Neural cell (in vitro differentiated cells): Measurements from ENCODE around the gene CTNNB1. TPM values are rescaled to one million over a fixed set of nuclear protein-coding genes. Genes with fewer than 3 reads are reported as not detected.

ENCODE experiments used
- H2AFZ ChIP-seq: fragments of 200-600, 300-800 bp; sonication (generic), shearing (Covaris generic); 2 replicates; pipeline ENCODE4 v1.6.0; 2014; ENCODE audit warnings: low read depth, mild to moderate bottlenecking, antibody characterized with exemption, low read length, moderate library complexity
- H3F3A ChIP-seq: fragments of 200-600 bp; shearing (Covaris generic); 2 replicates; pipeline ENCODE4 v1.6.1; 2016; ENCODE audit warnings: mild to moderate bottlenecking, moderate library complexity, mixed read lengths, antibody characterized with exemption, low read length; ENCODE audit not compliant: insufficient read depth, poor library complexity, severe bottlenecking
- H3K27ac ChIP-seq: fragments of 200-600, 300-800 bp; sonication (generic), shearing (Covaris generic); 2 replicates; pipeline ENCODE4 v1.5.1; 2014; ENCODE audit warnings: mild to moderate bottlenecking, low read length, moderate library complexity
- H3K27me3 ChIP-seq: fragments of 300-800, 200-600 bp; sonication (generic), shearing (Covaris generic); 2 replicates; pipeline ENCODE4 v1.6.0; 2014; ENCODE audit warnings: mild to moderate bottlenecking, low read depth, low read length, moderate library complexity; ENCODE audit not compliant: insufficient read depth
- H3K36me3 ChIP-seq: fragments of 300-800, 200-600 bp; sonication (generic), shearing (Covaris generic); 2 replicates; pipeline ENCODE4 v1.5.1; 2014; ENCODE audit warnings: mild to moderate bottlenecking, antibody characterized with exemption, low read length, moderate library complexity; ENCODE audit not compliant: insufficient read depth
- H3K4me2 ChIP-seq: fragments of 300-800, 200-600 bp; sonication (generic), shearing (Covaris generic); 2 replicates; pipeline ENCODE4 v1.6.0; 2014; ENCODE audit warnings: mild to moderate bottlenecking, low read length
- H3K4me3 ChIP-seq: fragments of 300-800, 200-600 bp; sonication (generic), shearing (Covaris generic); 2 replicates; pipeline ENCODE4 v1.5.1; 2014; ENCODE audit warnings: mild to moderate bottlenecking, low read length, moderate library complexity
- H3K79me2 ChIP-seq: fragments of 200-600 bp; shearing (Covaris generic); replicated peaks from 2 replicates; pipeline ENCODE4 v1.6.0; 2014; ENCODE audit warnings: mild to moderate bottlenecking, low read length, moderate library complexity; ENCODE audit not compliant: insufficient read depth
- H3K9ac ChIP-seq: fragments of 300-800, 200-600 bp; sonication (generic), shearing (Covaris generic); 2 replicates; pipeline ENCODE4 v1.6.1; 2016; ENCODE audit warnings: mild to moderate bottlenecking, low read length, mixed read lengths
- H3K9me2 ChIP-seq: fragments of 200-600 bp; shearing (Covaris generic); 2 replicates; pipeline ENCODE4 v1.6.1; 2016; ENCODE audit warnings: mild to moderate bottlenecking, low read length, mixed read lengths; ENCODE audit not compliant: insufficient read depth
- H3K9me3 ChIP-seq: fragments of 200-600, 300-800 bp; sonication (generic), shearing (Covaris generic); 2 replicates; pipeline ENCODE4 v1.6.1; 2016; ENCODE audit warnings: mild to moderate bottlenecking, mixed run types, low read length, moderate library complexity, mixed read lengths
- H4K20me1 ChIP-seq: fragments of 200-600 bp; shearing (Covaris generic); 2 replicates; pipeline ENCODE4 v1.6.1; 2016; ENCODE audit warnings: mild to moderate bottlenecking, mixed run types; ENCODE audit not compliant: insufficient read depth
- EP300 ChIP-seq: fragments of 450-650 bp; conservative IDR thresholded peaks from 2 replicates; pipeline ENCODE4 v1.6.1; 2014; ENCODE audit warnings: antibody characterized with exemption, mild to moderate bottlenecking, moderate library complexity; ENCODE audit not compliant: poor library complexity, severe bottlenecking
- EZH2 ChIP-seq: fragments of 200-600, 300-800 bp; shearing (Covaris generic), sonication (generic); IDR thresholded peaks from 2 replicates; pipeline ENCODE4 v1.6.1; 2014; ENCODE audit warnings: antibody characterized with exemption, low read length, borderline replicate concordance, mild to moderate bottlenecking; ENCODE audit not compliant: insufficient read depth, poor library complexity, severe bottlenecking
- MXI1 ChIP-seq: fragments of 450-650 bp; conservative IDR thresholded peaks from 2 replicates; pipeline ENCODE4 v1.6.1; 2014; ENCODE audit warnings: antibody characterized with exemption, mild to moderate bottlenecking; ENCODE audit not compliant: poor library complexity, severe bottlenecking
- POLR2AphosphoS5 ChIP-seq: IDR thresholded peaks from 2 replicates; pipeline ENCODE4 v1.6.1; 2012
- RAD21 ChIP-seq: fragments of 450-650 bp; conservative IDR thresholded peaks from 2 replicates; pipeline ENCODE4 v1.6.1; 2014; ENCODE audit warnings: antibody characterized with exemption, mild to moderate bottlenecking, moderate library complexity
- SMC3 ChIP-seq: fragments of 450-650 bp; conservative IDR thresholded peaks from 2 replicates; pipeline ENCODE4 v1.6.1; 2014; ENCODE audit warnings: antibody characterized with exemption, mild to moderate bottlenecking, moderate library complexity; ENCODE audit not compliant: poor library complexity
- TAF1 ChIP-seq: IDR thresholded peaks from 2 replicates; pipeline ENCODE4 v1.6.1; 2012; ENCODE audit warnings: low read depth
- polyA plus RNA-seq: library from polyadenylated mRNA; depleted of rRNA; stranded (reverse); fragments of >200 nt; gene quantifications from 2 replicates; pipeline ENCODE4 v1.2.3, GENCODE V29; 2014
- TF ChIP-seq, protein P1 (sequence below): fragments of 450-650 bp; IDR thresholded peaks from 2 replicates; pipeline ENCODE4 v1.5.1; 2014; ENCODE audit warnings: antibody characterized with exemption, mild to moderate bottlenecking, moderate library complexity; ENCODE audit not compliant: poor library complexity, severe bottlenecking
- TF ChIP-seq, protein P2 (sequence below): IDR thresholded peaks from 2 replicates; pipeline ENCODE4 v1.6.1; 2012; ENCODE audit warnings: borderline replicate concordance

CTNNB1 gene
- polyA plus RNA-seq, 1 donor from 2014 or later = 317 TPM

DNA sequence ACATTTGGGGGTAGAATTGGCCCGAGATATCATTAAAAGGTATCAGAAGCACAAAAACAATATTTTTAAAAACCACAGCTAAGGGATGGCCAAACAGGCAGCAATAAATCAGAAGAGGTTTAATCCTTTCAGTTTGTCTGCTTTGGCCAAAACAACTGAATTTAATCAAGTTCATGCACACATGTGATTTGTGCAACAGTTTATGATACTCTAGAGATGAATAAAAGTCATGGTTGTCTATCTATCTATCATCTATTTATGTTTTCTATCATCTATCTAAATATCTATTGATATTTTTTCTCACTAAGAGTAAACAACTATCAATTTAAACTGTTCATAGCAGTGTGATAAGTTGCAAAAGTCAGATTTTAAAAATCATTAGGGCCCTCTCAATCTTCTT is 13.0 kb upstream of the CTNNB1 start:
- Histone ChIP-seq H4K20me1 (no peaks in the 10 kb centered on the region), H3K79me2 (no peaks in the 10 kb centered on the region), H3K27ac (no peak overlapping the region), H3F3A (no peaks in the 10 kb centered on the region), H3K36me3 (no peaks in the 10 kb centered on the region), H2AFZ (no peak overlapping the region), H3K9me3 (no peaks in the 10 kb centered on the region), H3K9ac (no peak overlapping the region), H3K4me3 (no peak overlapping the region), H3K27me3 (no peaks in the 10 kb centered on the region), H3K4me2 (no peak overlapping the region), H3K9me2 (no peaks in the 10 kb centered on the region)
- TF ChIP-seq, protein P1, sequence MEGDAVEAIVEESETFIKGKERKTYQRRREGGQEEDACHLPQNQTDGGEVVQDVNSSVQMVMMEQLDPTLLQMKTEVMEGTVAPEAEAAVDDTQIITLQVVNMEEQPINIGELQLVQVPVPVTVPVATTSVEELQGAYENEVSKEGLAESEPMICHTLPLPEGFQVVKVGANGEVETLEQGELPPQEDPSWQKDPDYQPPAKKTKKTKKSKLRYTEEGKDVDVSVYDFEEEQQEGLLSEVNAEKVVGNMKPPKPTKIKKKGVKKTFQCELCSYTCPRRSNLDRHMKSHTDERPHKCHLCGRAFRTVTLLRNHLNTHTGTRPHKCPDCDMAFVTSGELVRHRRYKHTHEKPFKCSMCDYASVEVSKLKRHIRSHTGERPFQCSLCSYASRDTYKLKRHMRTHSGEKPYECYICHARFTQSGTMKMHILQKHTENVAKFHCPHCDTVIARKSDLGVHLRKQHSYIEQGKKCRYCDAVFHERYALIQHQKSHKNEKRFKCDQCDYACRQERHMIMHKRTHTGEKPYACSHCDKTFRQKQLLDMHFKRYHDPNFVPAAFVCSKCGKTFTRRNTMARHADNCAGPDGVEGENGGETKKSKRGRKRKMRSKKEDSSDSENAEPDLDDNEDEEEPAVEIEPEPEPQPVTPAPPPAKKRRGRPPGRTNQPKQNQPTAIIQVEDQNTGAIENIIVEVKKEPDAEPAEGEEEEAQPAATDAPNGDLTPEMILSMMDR = no peak
- TF ChIP-seq POLR2AphosphoS5 (no peak), RAD21 (no peak), SMC3 (no peak), EP300 (no peak), MXI1 (no peak)

DNA sequence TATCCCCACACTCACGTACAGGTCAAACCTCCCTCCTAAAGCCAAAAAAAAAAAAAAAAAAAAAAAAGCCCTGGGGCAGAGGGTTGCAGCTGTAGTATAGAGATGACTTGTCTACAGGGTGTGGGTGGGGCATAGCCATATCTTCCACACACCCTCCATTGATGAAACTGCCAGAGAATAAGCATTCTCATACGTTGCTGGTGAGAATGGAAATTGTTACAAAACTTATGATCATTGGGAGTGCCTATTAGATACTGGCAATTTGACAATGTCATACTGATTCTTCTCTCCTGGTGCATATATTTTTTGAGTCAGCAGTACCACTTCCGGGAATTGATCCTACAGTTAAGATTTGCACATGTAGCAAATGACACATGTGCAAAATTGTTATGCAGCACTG is 11.0 kb upstream of the CTNNB1 start:
- Histone ChIP-seq H3K27ac (no peak overlapping the region), H3K9ac (no peak overlapping the region), H3K4me3 (no peak overlapping the region), H3K36me3 (no peaks in the 10 kb centered on the region), H2AFZ (no peak overlapping the region), H3K4me2 (no peak overlapping the region), H3K9me3 (no peaks in the 10 kb centered on the region), H3K79me2 (no peaks in the 10 kb centered on the region), H4K20me1 (no peaks in the 10 kb centered on the region), H3F3A (no peaks in the 10 kb centered on the region), H3K27me3 (no peaks in the 10 kb centered on the region), H3K9me2 (no peaks in the 10 kb centered on the region)
- TF ChIP-seq RAD21 (no peak), TAF1 (no peak), EZH2 (no peak), SMC3 (no peak)

DNA sequence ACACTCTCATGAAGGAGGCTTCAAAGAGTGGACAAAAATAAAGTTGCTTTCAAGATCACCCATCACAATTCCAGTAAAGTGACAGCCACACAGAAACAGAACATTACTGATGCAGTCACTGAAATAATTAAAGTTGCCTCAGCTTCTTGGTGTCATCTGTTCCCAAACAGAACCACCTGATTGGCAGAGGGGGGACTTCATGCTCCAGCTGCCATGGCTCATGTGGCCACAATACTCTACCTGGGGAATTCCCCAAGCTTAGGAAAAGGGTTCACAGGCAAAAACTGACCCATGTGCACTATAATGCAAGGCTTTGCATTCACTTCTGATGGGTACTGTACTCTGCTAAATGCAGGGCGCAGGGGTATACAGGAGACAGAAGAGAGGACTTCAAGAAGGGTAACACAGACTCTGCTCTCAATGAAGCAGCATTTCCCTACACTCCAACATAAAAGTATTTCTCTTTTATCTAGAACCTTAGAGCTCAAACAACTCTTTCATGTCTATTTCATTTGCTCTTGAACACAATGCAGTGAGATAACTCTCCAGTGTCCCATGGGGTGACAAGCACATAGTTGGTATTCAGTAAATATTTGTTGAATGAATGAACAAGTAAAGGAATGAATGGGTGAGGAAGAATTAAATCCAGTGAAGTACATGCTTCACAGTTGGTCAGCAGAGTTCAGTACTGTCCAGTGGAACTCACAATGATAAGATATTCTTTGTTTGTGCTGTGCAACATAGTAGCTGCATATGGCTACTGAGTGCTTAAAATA is 8.6 kb upstream of the CTNNB1 start:
- H3K4me3 ChIP-seq = no peak overlapping the region
- no peaks in the 10 kb centered on the region for H4K20me1 ChIP-seq
- H3K9me3 ChIP-seq = no peaks in the 10 kb centered on the region
- TF ChIP-seq, protein P2, sequence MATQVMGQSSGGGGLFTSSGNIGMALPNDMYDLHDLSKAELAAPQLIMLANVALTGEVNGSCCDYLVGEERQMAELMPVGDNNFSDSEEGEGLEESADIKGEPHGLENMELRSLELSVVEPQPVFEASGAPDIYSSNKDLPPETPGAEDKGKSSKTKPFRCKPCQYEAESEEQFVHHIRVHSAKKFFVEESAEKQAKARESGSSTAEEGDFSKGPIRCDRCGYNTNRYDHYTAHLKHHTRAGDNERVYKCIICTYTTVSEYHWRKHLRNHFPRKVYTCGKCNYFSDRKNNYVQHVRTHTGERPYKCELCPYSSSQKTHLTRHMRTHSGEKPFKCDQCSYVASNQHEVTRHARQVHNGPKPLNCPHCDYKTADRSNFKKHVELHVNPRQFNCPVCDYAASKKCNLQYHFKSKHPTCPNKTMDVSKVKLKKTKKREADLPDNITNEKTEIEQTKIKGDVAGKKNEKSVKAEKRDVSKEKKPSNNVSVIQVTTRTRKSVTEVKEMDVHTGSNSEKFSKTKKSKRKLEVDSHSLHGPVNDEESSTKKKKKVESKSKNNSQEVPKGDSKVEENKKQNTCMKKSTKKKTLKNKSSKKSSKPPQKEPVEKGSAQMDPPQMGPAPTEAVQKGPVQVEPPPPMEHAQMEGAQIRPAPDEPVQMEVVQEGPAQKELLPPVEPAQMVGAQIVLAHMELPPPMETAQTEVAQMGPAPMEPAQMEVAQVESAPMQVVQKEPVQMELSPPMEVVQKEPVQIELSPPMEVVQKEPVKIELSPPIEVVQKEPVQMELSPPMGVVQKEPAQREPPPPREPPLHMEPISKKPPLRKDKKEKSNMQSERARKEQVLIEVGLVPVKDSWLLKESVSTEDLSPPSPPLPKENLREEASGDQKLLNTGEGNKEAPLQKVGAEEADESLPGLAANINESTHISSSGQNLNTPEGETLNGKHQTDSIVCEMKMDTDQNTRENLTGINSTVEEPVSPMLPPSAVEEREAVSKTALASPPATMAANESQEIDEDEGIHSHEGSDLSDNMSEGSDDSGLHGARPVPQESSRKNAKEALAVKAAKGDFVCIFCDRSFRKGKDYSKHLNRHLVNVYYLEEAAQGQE = no peak
- no peaks in the 10 kb centered on the region for H3K79me2 ChIP-seq
- no peaks in the 10 kb centered on the region for H3K27me3 ChIP-seq
- no peak overlapping the region for H2AFZ ChIP-seq
- no peak overlapping the region for H3K27ac ChIP-seq
- H3F3A ChIP-seq = no peaks in the 10 kb centered on the region
- no peak overlapping the region for H3K4me2 ChIP-seq
- H3K36me3 ChIP-seq = no peaks in the 10 kb centered on the region
- H3K9me2 ChIP-seq = no peaks in the 10 kb centered on the region
- no peak overlapping the region for H3K9ac ChIP-seq
